GM18858 (cell line): Measurements from ENCODE around the gene PIEZO1.
"Not testable (repeated sequence)": the region's sequence is repeated elsewhere in the genome, so short reads cannot be mapped to it uniquely, and the experiment has no call there.

Experiments used
- ATAC-seq: cut with Tn5 transposase; IDR thresholded peaks from one replicate; pipeline ENCODE4 v1.9.1; 2021; ENCODE audit not compliant: unreplicated experiment

The PIEZO1 gene, protein sequence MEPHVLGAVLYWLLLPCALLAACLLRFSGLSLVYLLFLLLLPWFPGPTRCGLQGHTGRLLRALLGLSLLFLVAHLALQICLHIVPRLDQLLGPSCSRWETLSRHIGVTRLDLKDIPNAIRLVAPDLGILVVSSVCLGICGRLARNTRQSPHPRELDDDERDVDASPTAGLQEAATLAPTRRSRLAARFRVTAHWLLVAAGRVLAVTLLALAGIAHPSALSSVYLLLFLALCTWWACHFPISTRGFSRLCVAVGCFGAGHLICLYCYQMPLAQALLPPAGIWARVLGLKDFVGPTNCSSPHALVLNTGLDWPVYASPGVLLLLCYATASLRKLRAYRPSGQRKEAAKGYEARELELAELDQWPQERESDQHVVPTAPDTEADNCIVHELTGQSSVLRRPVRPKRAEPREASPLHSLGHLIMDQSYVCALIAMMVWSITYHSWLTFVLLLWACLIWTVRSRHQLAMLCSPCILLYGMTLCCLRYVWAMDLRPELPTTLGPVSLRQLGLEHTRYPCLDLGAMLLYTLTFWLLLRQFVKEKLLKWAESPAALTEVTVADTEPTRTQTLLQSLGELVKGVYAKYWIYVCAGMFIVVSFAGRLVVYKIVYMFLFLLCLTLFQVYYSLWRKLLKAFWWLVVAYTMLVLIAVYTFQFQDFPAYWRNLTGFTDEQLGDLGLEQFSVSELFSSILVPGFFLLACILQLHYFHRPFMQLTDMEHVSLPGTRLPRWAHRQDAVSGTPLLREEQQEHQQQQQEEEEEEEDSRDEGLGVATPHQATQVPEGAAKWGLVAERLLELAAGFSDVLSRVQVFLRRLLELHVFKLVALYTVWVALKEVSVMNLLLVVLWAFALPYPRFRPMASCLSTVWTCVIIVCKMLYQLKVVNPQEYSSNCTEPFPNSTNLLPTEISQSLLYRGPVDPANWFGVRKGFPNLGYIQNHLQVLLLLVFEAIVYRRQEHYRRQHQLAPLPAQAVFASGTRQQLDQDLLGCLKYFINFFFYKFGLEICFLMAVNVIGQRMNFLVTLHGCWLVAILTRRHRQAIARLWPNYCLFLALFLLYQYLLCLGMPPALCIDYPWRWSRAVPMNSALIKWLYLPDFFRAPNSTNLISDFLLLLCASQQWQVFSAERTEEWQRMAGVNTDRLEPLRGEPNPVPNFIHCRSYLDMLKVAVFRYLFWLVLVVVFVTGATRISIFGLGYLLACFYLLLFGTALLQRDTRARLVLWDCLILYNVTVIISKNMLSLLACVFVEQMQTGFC (N-terminal part only)

DNA sequence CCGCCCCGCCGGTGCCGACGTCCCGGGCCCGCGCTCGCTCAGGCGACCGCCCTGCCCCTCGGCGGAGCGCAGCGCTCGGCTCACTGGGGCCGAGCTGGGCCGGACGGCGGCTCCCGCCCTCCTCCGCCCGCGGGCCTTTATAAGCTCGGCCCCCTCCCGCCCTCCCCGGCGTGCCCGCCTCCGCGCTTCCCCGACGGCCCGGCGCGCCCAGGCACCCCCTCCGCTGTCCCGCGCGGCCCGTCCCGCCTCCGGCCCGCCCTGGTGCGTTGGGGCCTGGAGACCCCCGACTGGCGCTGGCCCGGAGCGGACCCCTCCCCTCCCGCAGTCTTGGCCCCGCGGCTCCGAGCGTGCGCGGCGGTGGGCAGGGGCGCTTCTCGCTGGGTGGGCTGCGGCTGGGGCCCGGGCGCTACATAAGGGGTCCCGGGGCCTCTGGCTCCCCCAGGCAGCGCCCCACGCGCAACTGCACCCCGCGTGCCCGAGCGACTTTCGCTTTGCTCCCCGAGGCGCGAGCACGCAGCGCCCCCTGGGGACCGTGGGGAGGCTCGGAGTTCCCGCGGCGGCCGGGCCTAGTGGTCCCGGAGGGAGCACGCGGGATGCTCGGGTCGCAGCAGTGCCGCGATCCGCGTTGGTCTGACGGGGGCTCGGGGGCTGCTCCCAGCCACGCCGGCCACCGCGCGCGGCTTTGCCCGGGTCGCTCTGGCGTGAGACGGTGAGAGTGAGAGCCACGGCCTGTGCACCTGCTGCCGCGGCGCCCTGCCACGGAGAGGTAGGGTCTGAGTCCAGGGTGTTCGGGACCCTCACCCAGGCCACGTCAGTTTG is at the start of gene PIEZO1:
Gene PIEZO1, minus strand, starts transcription at position 115 of the 819 bp plus-strand sequence. CDS start 256 bp downstream, outside the sequence.
- ATAC-seq = no peak

DNA sequence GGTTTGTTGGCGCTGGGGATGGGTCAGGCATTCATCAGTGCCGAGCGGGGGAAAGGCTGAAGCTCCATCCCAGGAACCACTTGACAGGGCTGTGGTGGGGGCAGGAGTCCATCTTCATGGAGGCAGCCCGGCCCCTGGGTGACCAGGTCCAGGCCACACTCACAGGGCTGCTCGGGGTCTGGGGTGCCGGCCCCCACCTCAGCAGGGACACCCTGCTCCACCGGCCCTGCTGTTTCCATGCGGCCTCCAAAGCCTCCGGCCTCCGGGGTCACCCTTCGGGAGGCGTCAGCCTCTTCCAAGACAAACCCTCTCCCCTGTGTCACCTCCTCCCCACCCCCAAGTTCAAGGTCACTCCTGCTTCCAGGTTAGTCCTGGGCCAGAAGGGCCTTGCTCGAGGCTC is 49.6 kb upstream of the PIEZO1 start:
- no peak for ATAC-seq

GRCh38 chr16:88833086-88833485 is 48.1 kb upstream of the PIEZO1 start:
- ATAC-seq = no peak

GRCh38 chr16:88831838-88832237 is 46.8 kb upstream of the PIEZO1 start:
- no peak for ATAC-seq

DNA sequence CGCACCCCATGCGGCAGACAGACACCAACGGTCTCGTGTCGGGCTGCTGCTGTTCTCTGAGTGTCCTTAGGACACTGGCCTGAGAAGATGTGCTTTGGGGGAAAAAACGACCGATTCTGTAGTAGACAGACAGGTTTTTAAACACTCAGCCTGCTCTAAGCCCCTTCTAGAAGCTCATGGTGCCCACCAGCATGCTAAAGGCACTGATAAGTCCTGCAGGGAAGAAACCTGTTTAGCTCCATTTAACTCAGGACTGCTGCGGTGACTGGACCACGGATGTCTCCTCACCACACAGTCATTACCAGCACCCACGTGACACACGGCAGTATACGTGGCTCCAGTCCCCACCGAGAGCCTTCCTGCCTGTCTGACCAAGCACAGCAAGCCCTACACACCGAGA is 45.8 kb upstream of the PIEZO1 start:
- no peak for ATAC-seq

- ATAC-seq = no peak
These were observed 45.2 kb upstream of the PIEZO1 start for GRCh38 chr16:88830258-88830657.

GRCh38 chr16:88828711-88829110 is 43.7 kb upstream of the PIEZO1 start:
- ATAC-seq = no peak

DNA sequence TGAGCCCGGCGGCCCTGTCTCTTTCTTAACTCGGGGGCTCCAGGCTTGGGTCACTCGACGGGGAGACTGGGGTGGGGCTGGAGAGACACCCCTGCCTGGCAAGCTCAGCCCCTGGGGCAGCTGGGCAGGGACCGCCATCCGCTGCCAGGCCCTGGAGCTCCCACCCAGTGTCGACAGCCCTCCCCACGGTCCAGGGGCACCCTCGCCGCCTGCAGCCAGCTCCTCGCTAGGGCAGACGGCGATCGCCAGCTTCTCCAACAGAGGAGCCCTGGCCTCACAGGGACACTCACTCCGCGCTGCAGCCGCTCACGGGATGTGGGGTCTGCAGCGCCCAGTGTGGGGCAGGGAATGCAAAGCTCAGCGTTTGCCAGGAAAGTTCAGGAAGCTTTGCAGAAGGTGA is 42.7 kb upstream of the PIEZO1 start:
- ATAC-seq = no peak

GRCh38 chr16:88826070-88826840 is 41.2 kb upstream of the PIEZO1 start:
- no peak for ATAC-seq

DNA sequence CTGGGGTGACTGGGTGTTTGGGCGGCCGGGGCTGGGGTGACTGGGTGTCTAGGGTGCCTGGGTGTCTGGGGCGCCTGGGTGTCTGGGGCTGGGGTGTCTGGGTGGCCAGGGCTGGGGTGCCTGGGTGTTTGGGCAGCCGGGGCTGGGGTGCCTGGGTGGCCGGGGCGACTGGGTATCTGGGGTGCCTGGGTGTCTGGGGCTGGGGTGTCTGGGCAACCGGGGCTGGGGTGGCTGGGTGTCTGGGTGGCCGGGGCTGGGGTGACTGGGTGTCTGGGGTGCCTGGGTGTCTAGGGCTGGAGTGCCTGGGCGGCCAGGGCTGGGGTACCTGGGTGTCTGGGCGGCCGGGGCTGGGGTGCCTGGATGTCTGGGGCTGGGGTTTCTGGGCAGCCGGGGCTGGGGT is 40.1 kb upstream of the PIEZO1 start:
- no peak for ATAC-seq

GRCh38 chr16:88824256-88825077 is 39.4 kb upstream of the PIEZO1 start:
- ATAC-seq = no peak

- ATAC-seq = not testable (repeated sequence)
These were observed 38.6 kb upstream of the PIEZO1 start for GRCh38 chr16:88823646-88824045.

DNA sequence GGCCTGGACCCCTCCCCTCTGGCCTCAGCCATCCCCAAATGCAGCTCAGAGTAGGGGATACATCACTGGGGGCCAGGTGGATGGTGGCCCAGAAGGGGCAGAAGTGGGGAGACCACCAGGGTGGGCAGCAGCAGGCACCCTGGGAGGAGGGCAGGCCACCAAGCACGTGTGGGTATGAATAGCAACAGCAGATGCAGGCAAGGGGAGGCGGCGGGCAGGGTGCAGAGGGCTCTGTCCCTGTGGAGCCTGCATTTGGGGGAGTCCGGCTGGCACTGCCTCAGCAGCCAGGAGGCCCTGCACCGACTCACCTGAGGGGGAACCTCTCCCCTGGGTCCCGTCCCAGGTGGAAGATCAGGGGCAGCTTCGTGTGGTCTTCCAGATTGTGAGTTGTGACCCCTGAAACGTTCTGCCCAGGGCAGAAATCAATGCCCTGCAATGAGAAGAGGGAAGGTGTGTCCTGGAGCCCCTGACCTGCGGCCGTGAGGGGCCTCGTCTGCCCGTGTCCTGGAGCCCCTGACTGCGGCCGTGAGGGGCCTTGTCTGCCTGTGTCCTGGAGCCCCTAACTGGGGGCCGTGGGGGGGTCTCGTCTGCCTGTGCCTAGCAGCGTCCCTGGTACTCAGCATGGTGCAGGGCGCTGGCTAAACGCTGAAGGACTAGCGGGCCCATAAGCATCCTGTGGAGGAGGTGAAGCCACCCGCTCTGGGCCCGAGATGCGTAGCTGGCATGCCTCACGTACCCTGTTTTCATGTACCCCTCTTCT is 37.4 kb upstream of the PIEZO1 start:
- ATAC-seq = no peak

GRCh38 chr16:88821168-88821850 is 36.3 kb upstream of the PIEZO1 start:
- no peak for ATAC-seq

- no peak for ATAC-seq
These were observed 35.5 kb upstream of the PIEZO1 start for GRCh38 chr16:88820385-88821025.

DNA sequence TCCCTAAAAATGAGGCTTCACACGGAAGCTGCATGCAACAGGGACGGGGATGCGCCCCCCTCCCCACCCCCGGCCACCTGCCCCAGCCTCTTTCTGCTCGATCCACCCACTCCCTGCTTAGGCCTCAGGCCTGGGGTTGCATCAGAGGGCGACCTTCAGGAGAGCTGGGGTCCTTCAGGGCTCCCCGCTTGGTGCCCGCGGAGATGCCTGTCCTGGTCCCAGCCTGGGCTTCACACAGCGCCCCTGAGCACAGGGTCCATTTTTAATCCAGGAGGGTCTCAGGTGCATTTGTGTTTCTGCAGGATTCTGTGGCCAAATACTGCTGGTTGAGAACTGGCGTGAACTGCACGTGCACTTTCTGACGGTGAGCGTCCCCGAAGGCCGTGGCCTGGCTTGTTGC is 34.1 kb upstream of the PIEZO1 start:
- no peak for ATAC-seq

- ATAC-seq = no peak
These were observed 33.5 kb upstream of the PIEZO1 start for GRCh38 chr16:88818575-88818874.
